Thymus (tissue), 11 donors: ENCODE measurements around the gene TAL2. TPM values are rescaled to one million over a fixed set of nuclear protein-coding genes. Genes with fewer than 3 reads are reported as not detected.
A peak's percentile ranks its signal among the peaks of the same experiment; 100 is the strongest.
"Not testable (repeated sequence)": the region's sequence is repeated elsewhere in the genome, so short reads cannot be mapped to it uniquely, and the experiment has no call there.

Experiments
- DNase-seq, 9 donors: peaks; one replicate each; pipeline ENCODE4 v3.0.0-alpha.2; 2013; ENCODE audit warnings: low spot score in 9 of 9, low read depth in 6 of 9, missing footprints in 1 of 9
- H3K27ac ChIP-seq, 2 donors: one replicate each; pipeline ENCODE4 v1.5.1; 2013; ENCODE audit warnings: control low read depth in 1 of 2, low read depth in 1 of 2, low read length in 1 of 2, mild to moderate bottlenecking in 1 of 2, moderate library complexity in 1 of 2
- H3K27me3 ChIP-seq, 2 donors: one replicate each; pipeline ENCODE4 v1.5.1; 2013; ENCODE audit warnings: low read length in 1 of 2; ENCODE audit not compliant: control insufficient read depth in 2 of 2, insufficient read depth in 1 of 2
- H3K36me3 ChIP-seq, 2 donors: one replicate each; pipeline ENCODE4 v1.5.1; 2013; ENCODE audit warnings: low read length in 1 of 2, mild to moderate bottlenecking in 1 of 2, moderate library complexity in 1 of 2; ENCODE audit not compliant: control insufficient read depth in 2 of 2, insufficient read depth in 2 of 2
- H3K4me1 ChIP-seq, 2 donors: one replicate each; pipeline ENCODE4 v1.5.1; 2013; ENCODE audit warnings: low read length in 2 of 2; ENCODE audit not compliant: control insufficient read depth in 2 of 2, insufficient read depth in 2 of 2
- H3K4me3 ChIP-seq, 2 donors: one replicate each; pipeline ENCODE4 v1.5.1; 2013; ENCODE audit warnings: low read length in 2 of 2, control low read depth in 1 of 2, mild to moderate bottlenecking in 1 of 2
- H3K9me3 ChIP-seq, 2 donors: one replicate each; pipeline ENCODE4 v1.5.1; 2013; ENCODE audit warnings: low read length in 1 of 2, mild to moderate bottlenecking in 1 of 2; ENCODE audit not compliant: control insufficient read depth in 2 of 2, insufficient read depth in 1 of 2
- WGBS: extraction: QIAGEN DNeasy Blood & Tissue Kit; methylation state at CpG from one replicate; pipeline ENCODE4 v1.1.7; 2013; 5-methylcytosine and 5-hydroxymethylcytosine counted together
- polyA plus RNA-seq: library from polyadenylated mRNA; stranded (reverse); fragments of 200-250 nt; gene quantifications from one replicate; pipeline ENCODE4 v1.2.3, GENCODE V29; 2013
- total RNA-seq: library from RNA; stranded (reverse); fragments of 120-200 nt; gene quantifications from one replicate; pipeline ENCODE4 v1.2.4, GENCODE V29; 2013
- donor health status: healthy.

TAL2 gene
- total and polyA plus RNA-seq, 2 donors = 0.19 to 0.32 TPM

DNA sequence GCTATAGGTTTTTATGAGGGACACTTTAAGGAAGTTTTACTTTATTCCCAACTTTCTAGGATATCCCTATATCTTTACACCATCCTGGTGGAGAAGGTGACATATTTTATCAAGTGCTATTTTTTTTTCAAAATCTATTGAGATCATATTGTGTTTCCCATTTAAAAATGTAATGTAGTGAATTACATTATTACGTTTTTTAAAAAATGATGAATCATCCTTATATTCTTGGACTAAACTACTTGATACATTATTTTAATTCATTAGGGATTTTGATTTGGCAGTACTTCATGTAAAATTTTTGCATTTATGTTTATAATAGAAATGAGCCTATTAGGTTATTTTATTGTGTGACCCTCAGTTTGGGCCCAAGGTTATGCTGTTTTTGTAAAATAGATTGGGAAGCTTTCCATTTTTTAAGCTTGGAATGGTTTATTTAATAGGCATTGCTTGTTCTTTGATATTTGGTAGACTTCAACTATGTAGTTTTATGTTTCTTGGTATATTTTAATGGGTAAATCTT is 36.2 kb downstream of the TAL2 start:
- H3K4me1 ChIP-seq = peaks cover 6 to 7% of the 10 kb centered on the region in 2 donors
- H3K27ac ChIP-seq = no peak overlapping the region
- H3K9me3 ChIP-seq = no peaks in the 10 kb centered on the region
- H3K27me3 ChIP-seq = peaks cover 0 to 4% of the 10 kb centered on the region in 2 donors
- DNase-seq = no peak
- no peak overlapping the region for H3K4me3 ChIP-seq
- WGBS = 99% methylated on average over 1 of the region's 1 CpG
- H3K36me3 ChIP-seq = no peaks in the 10 kb centered on the region

DNA sequence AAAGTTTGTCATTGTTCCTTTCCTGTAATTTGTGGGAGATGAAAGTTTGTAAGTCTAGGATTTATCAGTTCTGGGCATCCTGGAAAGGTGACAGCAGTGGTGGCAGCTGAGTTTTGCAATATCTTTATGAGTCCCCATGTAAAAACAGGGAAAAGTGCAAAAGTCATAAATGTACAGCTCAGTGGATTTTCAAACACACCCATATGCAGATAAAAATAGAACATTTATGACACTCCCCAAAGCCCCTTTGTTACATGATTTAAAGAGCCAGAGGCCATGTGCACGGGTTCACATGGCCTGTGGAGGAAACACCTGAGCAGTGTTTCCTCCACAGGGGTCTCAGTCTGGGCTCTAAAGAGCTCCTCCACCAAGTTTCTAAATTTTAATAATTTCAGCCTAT is 38.4 kb downstream of the TAL2 start:
- Histone ChIP-seq H3K36me3 (no peaks in the 10 kb centered on the region), H3K9me3 (no peaks in the 10 kb centered on the region), H3K4me1 (no peaks in the 10 kb centered on the region), H3K27ac (no peak overlapping the region), H3K4me3 (no peak overlapping the region), H3K27me3 (no peaks in the 10 kb centered on the region)
- peak in 1 of 9 donors; percentile 27 for DNase-seq
- 4% methylated on average over 1 of the region's 1 CpG for WGBS

DNA sequence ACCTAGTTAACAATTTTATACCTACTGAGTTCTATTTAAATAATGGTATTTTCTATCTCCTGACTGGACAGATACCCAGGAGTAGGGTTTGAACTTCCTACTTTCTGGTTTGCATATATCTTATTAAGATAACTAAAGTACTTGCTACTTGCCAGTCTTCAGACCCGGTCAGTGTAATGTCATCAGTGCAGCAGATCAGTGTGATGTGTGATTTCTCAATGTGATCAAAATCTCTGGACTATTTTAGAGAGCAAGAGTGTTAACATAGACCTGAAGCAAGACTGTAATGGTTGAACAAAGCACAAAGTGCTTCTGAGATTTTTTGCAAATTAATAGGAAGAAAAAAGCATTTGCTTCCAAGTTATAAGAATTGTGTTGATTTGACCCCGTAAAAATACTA is 38.9 kb downstream of the TAL2 start:
- no peaks in the 10 kb centered on the region for H3K4me1 ChIP-seq
- no peaks in the 10 kb centered on the region for H3K9me3 ChIP-seq
- no peak overlapping the region for H3K27ac ChIP-seq
- WGBS = 62% methylated on average over 2 of the region's 2 CpGs
- no peak overlapping the region for H3K4me3 ChIP-seq
- H3K36me3 ChIP-seq = peaks cover 0 to 1% of the 10 kb centered on the region in 2 donors
- no peak for DNase-seq
- no peaks in the 10 kb centered on the region for H3K27me3 ChIP-seq

DNA sequence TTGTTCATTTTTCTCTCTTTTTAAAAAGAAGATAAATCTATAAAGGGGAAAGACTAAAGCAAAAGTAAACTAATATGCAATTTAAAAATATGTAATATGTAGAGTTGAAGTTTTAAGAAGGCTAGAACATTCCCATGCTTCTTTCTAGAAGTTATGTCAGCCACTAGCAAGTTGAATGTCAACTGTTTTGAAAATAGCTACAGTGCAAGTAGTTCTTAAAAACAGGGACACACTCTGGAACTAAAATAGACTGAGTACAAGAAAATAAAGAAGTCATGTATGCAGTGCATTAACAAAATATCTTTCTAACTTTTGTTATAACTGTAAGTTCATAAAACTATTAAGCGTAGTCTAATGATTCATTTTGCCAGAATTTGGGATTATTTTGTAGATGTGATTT is 40.0 kb downstream of the TAL2 start:
- no peak overlapping the region for H3K4me3 ChIP-seq
- H3K9me3 ChIP-seq = no peaks in the 10 kb centered on the region
- WGBS = 100% methylated on average over 1 of the region's 1 CpG
- H3K36me3 ChIP-seq = peaks cover 0 to 3% of the 10 kb centered on the region in 2 donors
- H3K27ac ChIP-seq = no peak overlapping the region
- no peak for DNase-seq
- H3K4me1 ChIP-seq = no peaks in the 10 kb centered on the region
- no peaks in the 10 kb centered on the region for H3K27me3 ChIP-seq

DNA sequence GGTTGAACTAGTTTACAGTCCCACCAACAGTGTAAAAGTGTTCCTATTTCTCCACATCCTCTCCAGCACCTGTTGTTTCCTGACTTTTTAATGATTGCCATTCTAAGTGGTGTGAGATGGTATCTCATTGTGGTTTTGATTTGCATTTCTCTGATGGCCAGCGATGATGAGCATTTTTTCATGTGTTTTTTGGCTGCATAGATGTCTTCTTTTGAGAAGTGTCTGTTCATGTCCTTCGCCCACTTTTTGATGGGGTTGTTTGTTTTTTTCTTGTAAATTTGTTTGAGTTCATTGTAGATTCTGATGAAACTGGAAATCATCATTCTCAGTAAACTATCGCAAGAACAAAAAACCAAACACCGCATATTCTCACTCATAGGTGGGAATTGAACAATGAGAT is 41.4 kb downstream of the TAL2 start:
- not testable (repeated sequence) for H3K27me3 ChIP-seq, H3K4me1 ChIP-seq, H3K9me3 ChIP-seq, DNase-seq, H3K36me3 ChIP-seq, H3K27ac ChIP-seq, H3K4me3 ChIP-seq
- 87% methylated on average over 4 of the region's 4 CpGs for WGBS

DNA sequence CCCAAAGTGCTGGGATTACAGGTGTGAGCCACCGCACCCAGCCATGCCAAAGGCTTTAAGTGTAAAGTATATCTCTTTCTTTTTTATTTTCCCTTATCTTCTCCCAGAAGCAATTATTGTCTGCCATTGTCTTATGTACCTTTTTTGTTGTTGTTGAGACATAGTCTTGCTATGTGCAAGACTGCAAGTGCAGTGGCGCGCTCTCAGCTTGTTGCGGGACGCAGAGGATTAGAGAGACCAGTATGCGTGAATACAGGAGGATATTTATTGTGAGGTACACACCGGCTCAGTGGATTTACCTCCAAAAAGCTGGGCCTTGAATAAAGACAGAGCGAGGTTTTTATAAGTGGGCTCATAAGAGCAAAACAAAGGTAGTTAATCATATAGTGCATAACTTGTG is 43.9 kb downstream of the TAL2 start:
- DNase-seq = no peak
- Histone ChIP-seq H3K9me3 (no peaks in the 10 kb centered on the region), H3K27ac (no peak overlapping the region), H3K27me3 (no peaks in the 10 kb centered on the region), H3K36me3 (peaks cover 0 to 3% of the 10 kb centered on the region in 2 donors), H3K4me3 (no peak overlapping the region), H3K4me1 (no peaks in the 10 kb centered on the region)
- WGBS = 99% methylated on average over 8 of the region's 8 CpGs

DNA sequence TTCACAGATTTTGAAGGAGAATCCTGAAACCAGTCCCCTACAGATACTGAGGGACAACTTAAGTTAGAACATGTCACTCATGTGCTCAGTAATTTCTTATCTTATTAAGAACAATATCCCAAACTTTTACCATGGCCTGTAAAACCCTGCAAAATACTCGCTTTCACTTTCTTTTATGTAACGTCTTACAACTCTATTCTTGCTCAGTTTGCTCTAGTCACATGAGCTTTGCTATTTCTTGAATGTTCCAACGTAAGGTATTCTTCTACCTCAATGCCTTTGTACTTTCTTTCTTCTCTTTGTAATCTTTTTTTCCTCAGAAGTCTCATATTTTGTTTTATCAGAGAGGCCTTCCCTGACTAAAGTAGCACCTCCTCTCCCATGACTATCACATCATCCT is 46.1 kb downstream of the TAL2 start:
- Histone ChIP-seq H3K27ac (peak overlapping the region in 1 of 2 donors; percentile 21), H3K36me3 (peaks cover 0 to 3% of the 10 kb centered on the region in 2 donors), H3K27me3 (no peaks in the 10 kb centered on the region), H3K4me3 (no peak overlapping the region), H3K9me3 (peaks cover 0 to 6% of the 10 kb centered on the region in 2 donors), H3K4me1 (no peaks in the 10 kb centered on the region)
- peak in 4 of 9 donors; percentile 18 to 64 (median 40) for DNase-seq
- 9% methylated on average over 3 of the region's 3 CpGs for WGBS

DNA sequence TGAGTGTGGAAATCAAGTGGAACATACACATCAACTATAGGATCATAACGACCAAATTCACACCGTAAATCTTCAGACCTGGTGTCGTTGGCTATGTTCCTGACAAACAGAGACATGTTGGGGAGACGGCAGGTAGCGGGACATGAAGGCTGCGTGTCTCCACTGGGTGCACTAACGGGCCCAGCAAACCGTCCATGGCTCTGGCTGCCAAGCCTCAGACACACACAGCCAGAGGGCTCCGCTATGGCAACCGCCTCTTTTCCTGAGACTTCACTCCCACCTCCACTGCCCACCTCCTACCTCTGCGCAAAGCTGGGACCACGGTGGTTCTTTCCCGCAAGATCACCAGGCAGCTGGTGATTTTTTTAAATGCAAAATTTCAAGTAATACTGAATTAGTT is 48.4 kb downstream of the TAL2 start:
- Histone ChIP-seq H3K27ac (no peak overlapping the region), H3K9me3 (peaks cover 0 to 13% of the 10 kb centered on the region in 2 donors), H3K4me1 (no peaks in the 10 kb centered on the region), H3K27me3 (no peaks in the 10 kb centered on the region), H3K36me3 (peaks cover 0 to 3% of the 10 kb centered on the region in 2 donors), H3K4me3 (no peak overlapping the region)
- no peak for DNase-seq
- WGBS = 98% methylated on average over 13 of the region's 13 CpGs

DNA sequence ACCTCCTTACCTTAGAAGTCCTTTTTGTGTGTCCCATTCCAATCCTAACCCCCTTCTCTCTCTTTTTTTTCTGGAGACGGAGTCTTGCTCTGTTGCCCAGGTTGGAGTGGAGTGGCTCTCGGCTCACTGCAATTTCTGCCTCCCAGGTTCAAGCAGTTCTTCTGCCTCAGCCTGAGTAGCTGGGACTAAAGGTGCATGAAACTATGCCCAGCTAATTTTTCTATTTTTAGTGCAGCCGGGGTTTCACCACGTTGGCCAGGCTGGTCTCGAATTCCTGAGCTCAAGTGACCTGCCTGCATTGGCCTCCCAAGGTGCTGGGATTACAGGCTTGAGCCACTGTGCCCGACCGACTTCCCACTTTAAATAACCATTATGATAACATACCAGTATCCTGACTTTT is 49.6 kb downstream of the TAL2 start:
- no peak overlapping the region for H3K27ac ChIP-seq
- no peaks in the 10 kb centered on the region for H3K27me3 ChIP-seq
- 97% methylated on average over 7 of the region's 7 CpGs for WGBS
- no peak for DNase-seq
- no peaks in the 10 kb centered on the region for H3K4me1 ChIP-seq
- no peak overlapping the region for H3K4me3 ChIP-seq
- H3K36me3 ChIP-seq = no peaks in the 10 kb centered on the region
- H3K9me3 ChIP-seq = peaks cover 0 to 13% of the 10 kb centered on the region in 2 donors

DNA sequence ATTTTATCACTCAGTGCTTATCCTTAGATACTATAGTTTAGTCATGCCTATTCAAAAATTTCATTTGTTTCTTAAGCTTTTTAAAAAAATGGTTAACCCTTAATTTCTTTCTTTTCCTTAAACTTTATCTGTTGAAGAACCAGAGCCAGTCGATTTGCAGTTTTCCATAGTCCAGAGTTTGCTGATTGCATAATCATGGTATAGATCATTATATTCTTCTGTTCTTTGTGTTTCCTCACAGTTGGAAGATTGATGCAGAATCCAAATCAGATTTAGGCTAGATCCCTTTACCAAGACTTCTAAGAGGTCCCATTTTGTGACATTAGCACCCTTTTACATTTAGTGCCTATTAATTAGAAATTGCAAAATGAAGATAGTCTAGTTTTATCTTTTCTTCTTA is 50.0 kb downstream of the TAL2 start:
- 92% methylated on average over 1 of the region's 1 CpG for WGBS
- Histone ChIP-seq H3K4me3 (no peak overlapping the region), H3K27me3 (no peaks in the 10 kb centered on the region), H3K9me3 (peaks cover 0 to 13% of the 10 kb centered on the region in 2 donors), H3K36me3 (no peaks in the 10 kb centered on the region), H3K4me1 (no peaks in the 10 kb centered on the region), H3K27ac (no peak overlapping the region)
- DNase-seq = no peak
